A549 (cell line): ENCODE data around the gene PYGO2. TPM values are rescaled to one million over a fixed set of nuclear protein-coding genes. Genes with fewer than 3 reads are reported as not detected.

Experiments
- ATAC-seq, 2 experiments: fragments of 200-7000 bp in 1 of 2; fragments of >200 bp in 1 of 2; cut with Nextera tagmentation in 1 of 2; cut with Tn5 transposase in 1 of 2; 3 replicates each; pipeline versions ENCODE4 v1.8.0 to v1.9.1; 2018 to 2020; ENCODE audit warnings: mild to moderate bottlenecking in 1 of 2, moderate library complexity in 1 of 2
- CTCF ChIA-PET: fragments of 300-600 bp; sonication (Branson Sonifier 250); formaldehyde crosslinking; extraction: SDS; loops from one replicate; lab custom pipeline; 2021; ENCODE audit warnings: antibody characterized with exemption, inconsistent platforms; lab: Yijun Ruan, JAX
- POLR2A ChIA-PET: fragments of 350-600 bp; formaldehyde crosslinking; extraction: SDS; loops from one replicate; lab custom pipeline; 2021; ENCODE audit warnings: antibody characterized with exemption, inconsistent platforms; lab: Yijun Ruan, JAX
- DNase-seq, 2 experiments: peaks; one replicate each; pipeline versions ENCODE4 v3.0.0 to v3.0.0-alpha.2; 2011 to 2016; ENCODE audit warnings: low read depth in 1 of 2, low spot score in 1 of 2
- FAIRE-seq: peaks from 2 replicates; lab custom pipeline; 2011; peaks lifted over from hg19 to GRCh38; lab: Jason Lieb, UNC
- H3K27ac ChIP-seq, 2 experiments: fragments of >200 bp; sonication (Bioruptor Twin); formaldehyde crosslinking; 3 replicates each; pipeline ENCODE4 v1.5.1; 2016 to 2017
- H3K4me1 ChIP-seq: fragments of >200 bp; sonication (Bioruptor Twin); formaldehyde crosslinking; 3 replicates; pipeline ENCODE4 v1.6.1; 2016
- H3K4me2 ChIP-seq: fragments of >200 bp; sonication (Bioruptor Twin); formaldehyde crosslinking; 3 replicates; pipeline ENCODE4 v1.6.1; 2016
- H3K4me3 ChIP-seq: fragments of >200 bp; sonication (Bioruptor Twin); formaldehyde crosslinking; 3 replicates; pipeline ENCODE4 v1.5.1; 2016
- H3K9me3 ChIP-seq: fragments of >200 bp; sonication (Bioruptor Twin); formaldehyde crosslinking; 3 replicates; pipeline ENCODE4 v1.6.1; 2016
- ATOH8 ChIP-seq: fragments of 250-450 bp; sonication (Bioruptor Pico); IDR thresholded peaks from 2 replicates; pipeline ENCODE4 v1.5.0; 2020; ENCODE audit warnings: low read depth, mild to moderate bottlenecking, moderate library complexity
- CEBPB ChIP-seq, 2 experiments: fragments of >200 bp in 1 of 2; sonication (Bioruptor Twin) in 1 of 2; formaldehyde crosslinking in 1 of 2; IDR thresholded peaks; 2 replicates each; pipeline ENCODE4 v1.6.1; 2012 to 2016
- CHD2 ChIP-seq: fragments of 150-350 bp; IDR thresholded peaks from 2 replicates; pipeline ENCODE4 v1.6.1; 2014; ENCODE audit warnings: low read length; ENCODE audit not compliant: partially characterized antibody
- CTCF ChIP-seq: fragments of >200 bp; sonication (Bioruptor Twin); formaldehyde crosslinking; IDR thresholded peaks from 3 replicates; pipeline ENCODE4 v1.5.1; 2016
- EHMT2 ChIP-seq: fragments of 200-600 bp; sonication (generic); IDR thresholded peaks from 2 replicates; pipeline ENCODE4 v1.6.1; 2016; ENCODE audit warnings: antibody characterized with exemption, low read depth, mild to moderate bottlenecking, moderate library complexity
- ELK1 ChIP-seq: fragments of 150-350 bp; IDR thresholded peaks from 2 replicates; pipeline ENCODE4 v1.6.1; 2014; ENCODE audit warnings: low read depth, mild to moderate bottlenecking, low read length
- EP300 ChIP-seq, 2 experiments: fragments of >200 bp; sonication (Bioruptor Twin); formaldehyde crosslinking; IDR thresholded peaks; 2 replicates in 1 of 2; 3 replicates in 1 of 2; pipeline ENCODE4 v1.6.1; 2016 to 2017
- ESRRA ChIP-seq: fragments of 150-350 bp; IDR thresholded peaks from 2 replicates; pipeline ENCODE4 v1.6.1; 2014; ENCODE audit warnings: mild to moderate bottlenecking, low read length, borderline replicate concordance
- FOSL2 ChIP-seq, 2 experiments: fragments of 450-650 bp in 1 of 2; fragments of >200 bp in 1 of 2; sonication (Bioruptor Twin) in 1 of 2; formaldehyde crosslinking; IDR thresholded peaks; 2 replicates each; pipeline versions ENCODE4 v1.5.0 to v1.6.1; 2016 to 2020; ENCODE audit warnings: mild to moderate bottlenecking in 1 of 2, moderate library complexity in 1 of 2
- GATA3 ChIP-seq: IDR thresholded peaks from 2 replicates; pipeline ENCODE4 v1.6.1; 2012; ENCODE audit warnings: borderline replicate concordance
- HDAC2 ChIP-seq: fragments of 200-600 bp; sonication (generic); IDR thresholded peaks from 2 replicates; pipeline ENCODE4 v1.6.1; 2016
- HEYL ChIP-seq: fragments of 250-450 bp; sonication (Bioruptor Pico); IDR thresholded peaks from 2 replicates; pipeline ENCODE4 v1.8.0; 2021; ENCODE audit warnings: mild to moderate bottlenecking, moderate library complexity
- JUNB ChIP-seq: fragments of >200 bp; sonication (Bioruptor Twin); formaldehyde crosslinking; IDR thresholded peaks from 2 replicates; pipeline ENCODE4 v1.6.1; 2016
- KDM1A ChIP-seq: fragments of 200-600 bp; sonication (generic); IDR thresholded peaks from 2 replicates; pipeline ENCODE4 v1.6.1; 2016; ENCODE audit warnings: low read depth, mild to moderate bottlenecking
- KDM5A ChIP-seq: fragments of 200-600 bp; sonication (generic); IDR thresholded peaks from 2 replicates; pipeline ENCODE4 v1.6.1; 2016; ENCODE audit warnings: antibody characterized with exemption, mild to moderate bottlenecking
- MAFK ChIP-seq: fragments of 450-650 bp; IDR thresholded peaks from 2 replicates; pipeline ENCODE4 v1.6.1; 2014; ENCODE audit not compliant: partially characterized antibody
- MAX ChIP-seq: IDR thresholded peaks from 2 replicates; pipeline ENCODE4 v1.6.1; 2012
- NPAS2 ChIP-seq: fragments of 250-450 bp; sonication (Bioruptor Pico); IDR thresholded peaks from 2 replicates; pipeline ENCODE4 v1.8.0; 2022; ENCODE audit warnings: mild to moderate bottlenecking, moderate library complexity, borderline replicate concordance
- POLR2A ChIP-seq: IDR thresholded peaks from 2 replicates; pipeline ENCODE4 v1.6.1; 2012; ENCODE audit warnings: mild to moderate bottlenecking, low read length
- RFX5 ChIP-seq: fragments of 450-650 bp; IDR thresholded peaks from 2 replicates; pipeline ENCODE4 v1.7.1; 2014; ENCODE audit warnings: antibody characterized with exemption, mild to moderate bottlenecking, moderate library complexity
- SREBF2 ChIP-seq: fragments of 450-650 bp; IDR thresholded peaks from 2 replicates; pipeline ENCODE4 v1.6.1; 2014; ENCODE audit warnings: mild to moderate bottlenecking, moderate library complexity
- TP53 ChIP-seq: fragments of 250-450 bp; sonication (Bioruptor Pico); IDR thresholded peaks from 2 replicates; pipeline ENCODE4 v1.5.0; 2021; ENCODE audit warnings: mild to moderate bottlenecking, moderate library complexity
- ZC3H11A ChIP-seq: fragments of 450-650 bp; IDR thresholded peaks from 2 replicates; pipeline ENCODE4 v1.6.1; 2014; ENCODE audit warnings: antibody characterized with exemption, mild to moderate bottlenecking
- ZFP36 ChIP-seq: fragments of 450-650 bp; IDR thresholded peaks from 2 replicates; pipeline ENCODE4 v1.6.1; 2014; ENCODE audit warnings: borderline replicate concordance; ENCODE audit not compliant: partially characterized antibody
- ZNF302 ChIP-seq: fragments of 250-450 bp; sonication (Bioruptor Pico); IDR thresholded peaks from 2 replicates; pipeline ENCODE4 v1.9.0; 2021; ENCODE audit warnings: inconsistent platforms, mild to moderate bottlenecking, moderate library complexity
- WGBS: methylation state at CpG from one replicate; pipeline ENCODE4 v1.1.6; 2017; ENCODE audit errors: missing lambda C conversion rate; 5-methylcytosine and 5-hydroxymethylcytosine counted together
- polyA plus RNA-seq, 4 experiments: library from polyadenylated mRNA; depleted of rRNA in 3 of 4; stranded (reverse); fragments of >200 nt; fragmentation: RNase III in 1 of 4; extraction: RNeasy Plus Mini Kit Qiagen cat#74134 plus additional on column Dnase treatment in 1 of 4; gene quantifications; 2 replicates in 3 of 4; 3 replicates in 1 of 4; pipeline ENCODE4 v1.2.3, GENCODE V29; 2011 to 2017

Gene PYGO2
- polyA plus RNA-seq, 2 of the 4 experiments (the other 2 are of a cell fraction), result 18.3 to 24.6 TPM

GRCh38 chr1:154923695-154924094 is 37.9 kb downstream of the PYGO2 start:
- FAIRE-seq (no peak), ATAC-seq (no peak), DNase-seq (no peak)
- no peak overlapping the region for H3K4me2 ChIP-seq
- 90% methylated on average over 3 of the region's 3 CpGs for WGBS
- no peak for TF ChIP-seq KDM5A
- no peak for TF ChIP-seq ZFP36
- no peak for TF ChIP-seq MAFK
- TF ChIP-seq RFX5, result no peak
- no peak for TF ChIP-seq ESRRA
- TF ChIP-seq JUNB, result no peak
- TF ChIP-seq TP53 (CRISPR knock-in tag), result no peak
- no peak for TF ChIP-seq EP300 (IDR thresholded peaks at IDR 0.05)
- no peak overlapping the region for H3K27ac ChIP-seq
- no peak overlapping the region for H3K4me3 ChIP-seq
- ChIA-PET CTCF (interaction anchor here (1.0 to 1.2 kb wide), 3 partner anchors 20 to 364 kb away, joined by 3 read pairs; no protein-coding TSS in a partner anchor), POLR2A (no interaction called here)
- H3K4me1 ChIP-seq, result no peaks in the 10 kb centered on the region
- H3K9me3 ChIP-seq, result no peaks in the 10 kb centered on the region

DNA sequence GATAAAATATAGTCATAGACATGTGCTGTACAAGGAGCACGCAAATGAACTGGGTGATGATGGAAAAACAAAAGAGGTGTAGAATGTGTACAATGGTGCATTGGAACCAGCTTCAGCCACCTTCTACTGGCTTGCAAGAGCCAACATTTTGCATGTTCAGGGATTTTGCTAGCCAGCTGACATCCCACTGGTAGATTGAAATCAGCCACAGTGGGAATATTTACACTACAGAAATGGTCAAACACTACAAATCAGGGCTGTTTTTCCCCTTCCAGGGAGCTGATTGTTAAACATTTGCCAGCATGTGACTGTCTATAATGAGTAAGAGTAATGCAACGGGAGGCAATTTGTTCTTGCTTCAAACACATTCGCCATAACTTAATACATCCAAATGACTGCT is 48.3 kb downstream of the PYGO2 start:
- CTCF ChIA-PET, result interaction anchor here (0.8 to 2.8 kb wide), 7 partner anchors 9 to 380 kb away, joined by 3 to 14 read pairs (median 3); no protein-coding TSS in a partner anchor
- DNase-seq, result no peak
- TF ChIP-seq SREBF2 (no peak), KDM5A (no peak), CEBPB (IDR thresholded peaks at IDR 0.05) (no peak), CHD2 (no peak), ATOH8 (no peak), HDAC2 (no peak), EHMT2 (no peak), CTCF (no peak), GATA3 (no peak)
- Histone ChIP-seq H3K27ac (no peak overlapping the region), H3K4me1 (no peaks in the 10 kb centered on the region), H3K4me2 (no peak overlapping the region), H3K4me3 (no peak overlapping the region), H3K9me3 (no peaks in the 10 kb centered on the region)
- no peak for ATAC-seq
- POLR2A ChIA-PET, result no interaction called here
- FAIRE-seq, result no peak
- WGBS, result 66% methylated on average over 3 of the region's 3 CpGs

- Histone ChIP-seq H3K27ac (no peak overlapping the region), H3K4me1 (no peaks in the 10 kb centered on the region), H3K9me3 (no peaks in the 10 kb centered on the region), H3K4me3 (no peak overlapping the region), H3K4me2 (no peak overlapping the region)
- DNase-seq, result no peak
- TF ChIP-seq ATOH8, result no peak
- no peak for TF ChIP-seq MAFK
- no peak for TF ChIP-seq JUNB
- TF ChIP-seq HEYL (CRISPR knock-in tag), result no peak
- TF ChIP-seq MAX, result no peak
- no peak for TF ChIP-seq FOSL2 (IDR thresholded peaks at IDR 0.05)
- TF ChIP-seq FOSL2 (CRISPR knock-in tag; IDR thresholded peaks at IDR 0.05), result no peak
- no peak for TF ChIP-seq ZC3H11A
- TF ChIP-seq EHMT2, result no peak
- no peak for TF ChIP-seq KDM1A
- TF ChIP-seq NPAS2 (CRISPR knock-in tag), result no peak
- TF ChIP-seq POLR2A, result no peak
- no peak for TF ChIP-seq ZNF302 (CRISPR knock-in tag)
- no peak for TF ChIP-seq ELK1
- CTCF ChIA-PET, result interaction anchor here (0.8 to 2.8 kb wide), 5 partner anchors 9 to 379 kb away, joined by 3 to 14 read pairs (median 3); no protein-coding TSS in a partner anchor
- POLR2A ChIA-PET, result no interaction called here
- 47% methylated on average over 2 of the region's 2 CpGs for WGBS
- ATAC-seq, result no peak
- no peak for FAIRE-seq
Measured at GRCh38 chr1:154912755-154913154, 48.8 kb downstream of the PYGO2 start.
